NCI-H2227 (cell line): Measurements from ENCODE around the gene SMAD6.

ENCODE experiments used
- DNase-seq: peaks from one replicate; lab custom pipeline; 2025; ENCODE audit not compliant: unreplicated experiment; lab: John Stamatoyannopoulos, UW

Gene SMAD6

GRCh38 chr15:66771351-66771650, 69.3 kb downstream of the SMAD6 start:
- DNase-seq, result no peak

GRCh38 chr15:66772604-66773128, 70.6 kb downstream of the SMAD6 start:
- no peak for DNase-seq

GRCh38 chr15:66773129-66773873, 71.3 kb downstream of the SMAD6 start:
- no peak for DNase-seq

DNA sequence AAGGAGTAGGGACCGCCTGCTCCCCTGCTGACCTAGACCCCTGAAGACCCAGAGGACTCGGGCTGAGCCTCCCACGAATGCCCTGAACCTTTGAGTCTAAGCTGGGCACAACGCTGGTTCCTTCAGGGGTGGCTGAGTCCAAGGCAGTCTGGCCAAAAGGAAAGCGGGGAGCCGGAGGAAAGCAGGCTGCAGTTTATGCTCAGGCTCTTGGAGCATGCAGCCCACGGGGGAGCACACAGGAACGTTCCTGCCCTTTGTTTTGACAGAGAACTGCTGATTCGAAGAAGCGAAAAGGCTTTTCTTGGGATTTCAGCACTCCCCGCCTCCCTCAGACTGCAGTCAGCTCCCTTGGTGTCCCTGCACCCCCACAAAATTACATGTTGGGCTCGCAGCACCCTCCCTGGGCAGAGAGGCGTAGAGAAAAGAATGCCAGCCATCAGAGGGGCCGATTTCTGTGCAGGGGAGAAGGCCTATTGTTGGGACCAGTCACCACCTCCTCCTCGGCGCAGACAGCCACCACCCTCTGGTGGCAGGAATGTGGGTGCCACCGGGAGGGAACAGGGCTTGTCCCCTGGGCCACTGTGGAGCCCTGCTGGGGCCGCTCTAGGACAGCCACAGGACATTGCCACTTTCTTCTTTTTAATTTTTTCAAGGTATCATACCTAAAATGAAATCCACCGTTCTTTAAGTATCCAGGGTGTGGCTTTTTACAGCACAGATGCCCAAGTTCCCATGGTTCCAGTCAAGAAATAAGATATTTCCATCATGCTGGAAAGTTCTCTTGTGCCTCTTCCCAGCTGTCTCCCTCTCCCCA, 72.2 kb downstream of the SMAD6 start:
- DNase-seq, result peak; percentile 80

GRCh38 chr15:66775127-66776105, 73.4 kb downstream of the SMAD6 start:
- no peak for DNase-seq

DNA sequence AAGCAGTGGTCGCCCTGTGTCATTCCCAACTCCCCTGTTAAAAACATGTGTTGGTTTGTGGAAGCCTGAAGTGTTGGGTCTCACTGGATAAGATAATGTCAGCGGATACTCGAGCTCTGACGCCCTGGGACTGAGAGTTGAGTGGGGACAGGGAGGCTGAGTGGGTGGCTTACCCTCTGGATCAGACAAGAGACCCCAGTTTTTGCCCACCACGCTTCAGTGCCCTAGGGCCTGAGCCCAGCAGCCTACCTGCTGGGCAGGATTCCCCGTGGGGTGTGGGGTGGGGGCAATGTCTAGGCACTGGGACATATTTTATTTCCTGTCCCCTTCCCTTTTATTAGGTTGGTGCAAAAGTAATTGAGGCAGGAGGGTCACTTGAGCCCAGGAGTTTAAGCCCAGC, 75.0 kb downstream of the SMAD6 start:
- DNase-seq, result no peak

DNA sequence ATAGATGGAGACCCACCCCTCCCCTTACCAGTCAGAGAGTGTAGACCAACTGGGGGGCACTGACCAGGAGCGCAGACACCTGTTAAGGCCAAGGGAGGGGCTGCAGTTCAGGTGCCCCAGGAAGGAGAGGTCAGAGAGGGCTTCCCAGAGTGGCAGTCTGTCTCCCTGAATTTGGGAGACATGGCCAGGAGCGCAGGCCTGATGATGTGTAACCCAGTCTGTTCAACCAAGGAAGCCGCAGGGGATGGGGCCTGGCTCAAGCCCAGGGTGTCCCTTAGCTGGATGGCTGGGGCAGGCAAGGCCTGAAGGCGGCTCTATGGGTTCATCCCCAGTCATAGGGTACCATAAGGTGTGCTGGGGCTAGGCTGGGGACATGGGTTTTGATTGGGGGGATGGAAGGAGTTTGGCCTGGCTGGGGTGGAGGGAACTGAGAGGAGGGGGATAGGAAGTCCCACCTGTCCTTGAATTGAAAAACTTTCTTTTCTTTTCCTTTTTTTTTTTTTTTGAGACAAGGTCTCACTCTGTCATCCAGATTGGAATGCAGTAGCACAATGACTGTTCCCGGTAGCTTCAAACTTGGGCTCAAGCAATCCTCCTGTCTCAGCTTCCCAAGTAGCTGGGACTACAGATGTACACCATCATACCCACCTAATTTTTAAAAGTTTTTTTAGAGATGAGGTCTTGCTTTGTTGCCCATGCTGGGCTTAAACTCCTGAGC, 75.7 kb downstream of the SMAD6 start:
- DNase-seq, result no peak

- DNase-seq, result no peak
Observed at GRCh38 chr15:66778314-66778665, 76.3 kb downstream of the SMAD6 start.

GRCh38 chr15:66778716-66779115, 76.7 kb downstream of the SMAD6 start:
- no peak for DNase-seq

- no peak for DNase-seq
Observed at GRCh38 chr15:66779331-66780009, 77.4 kb downstream of the SMAD6 start.

DNA sequence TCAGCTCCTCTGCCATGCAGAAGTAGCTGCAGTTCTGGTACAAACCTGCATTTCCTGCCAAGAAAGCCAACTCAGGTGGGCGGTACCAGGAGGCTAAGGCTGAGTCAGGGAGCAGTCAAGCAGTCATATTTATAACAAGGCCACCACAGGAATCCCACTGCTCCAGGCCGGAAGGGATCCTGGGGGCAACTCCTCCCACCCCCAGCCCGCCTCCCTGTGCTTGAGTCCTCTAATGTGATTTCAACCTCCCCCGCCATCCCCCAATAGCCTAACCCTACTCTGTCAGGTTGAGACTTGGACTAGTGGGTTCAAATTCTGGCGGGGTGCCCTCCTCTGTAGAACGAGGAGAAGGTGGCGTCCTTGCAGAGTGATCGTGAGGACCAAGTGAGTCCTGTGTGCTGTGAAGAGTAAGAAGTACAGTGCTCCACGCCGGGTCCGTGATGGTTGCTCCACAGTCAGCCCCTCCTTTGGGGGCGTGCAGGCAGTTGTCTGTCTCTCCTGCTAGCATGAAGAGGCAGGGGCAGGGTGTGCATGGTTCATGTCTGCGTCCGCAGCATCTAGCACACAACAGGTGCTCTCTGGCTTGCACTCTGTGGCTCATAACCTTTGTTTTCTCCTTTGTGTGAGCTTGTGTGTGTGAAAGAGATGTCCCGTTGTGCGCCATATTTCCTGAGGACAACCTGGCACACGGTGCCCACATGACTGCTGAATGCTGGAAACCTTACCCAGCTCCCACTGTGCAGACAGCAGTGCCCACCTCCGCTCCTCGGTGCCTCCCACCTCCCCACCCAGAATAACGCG, 78.3 kb downstream of the SMAD6 start:
- DNase-seq, result no peak

DNA sequence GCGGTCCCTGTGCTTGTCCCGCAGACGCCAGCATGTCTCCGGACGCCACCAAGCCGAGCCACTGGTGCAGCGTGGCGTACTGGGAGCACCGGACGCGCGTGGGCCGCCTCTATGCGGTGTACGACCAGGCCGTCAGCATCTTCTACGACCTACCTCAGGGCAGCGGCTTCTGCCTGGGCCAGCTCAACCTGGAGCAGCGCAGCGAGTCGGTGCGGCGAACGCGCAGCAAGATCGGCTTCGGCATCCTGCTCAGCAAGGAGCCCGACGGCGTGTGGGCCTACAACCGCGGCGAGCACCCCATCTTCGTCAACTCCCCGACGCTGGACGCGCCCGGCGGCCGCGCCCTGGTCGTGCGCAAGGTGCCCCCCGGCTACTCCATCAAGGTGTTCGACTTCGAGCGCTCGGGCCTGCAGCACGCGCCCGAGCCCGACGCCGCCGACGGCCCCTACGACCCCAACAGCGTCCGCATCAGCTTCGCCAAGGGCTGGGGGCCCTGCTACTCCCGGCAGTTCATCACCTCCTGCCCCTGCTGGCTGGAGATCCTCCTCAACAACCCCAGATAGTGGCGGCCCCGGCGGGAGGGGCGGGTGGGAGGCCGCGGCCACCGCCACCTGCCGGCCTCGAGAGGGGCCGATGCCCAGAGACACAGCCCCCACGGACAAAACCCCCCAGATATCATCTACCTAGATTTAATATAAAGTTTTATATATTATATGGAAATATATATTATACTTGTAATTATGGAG, 79.1 kb downstream of the SMAD6 start:
- DNase-seq, result no peak

DNA sequence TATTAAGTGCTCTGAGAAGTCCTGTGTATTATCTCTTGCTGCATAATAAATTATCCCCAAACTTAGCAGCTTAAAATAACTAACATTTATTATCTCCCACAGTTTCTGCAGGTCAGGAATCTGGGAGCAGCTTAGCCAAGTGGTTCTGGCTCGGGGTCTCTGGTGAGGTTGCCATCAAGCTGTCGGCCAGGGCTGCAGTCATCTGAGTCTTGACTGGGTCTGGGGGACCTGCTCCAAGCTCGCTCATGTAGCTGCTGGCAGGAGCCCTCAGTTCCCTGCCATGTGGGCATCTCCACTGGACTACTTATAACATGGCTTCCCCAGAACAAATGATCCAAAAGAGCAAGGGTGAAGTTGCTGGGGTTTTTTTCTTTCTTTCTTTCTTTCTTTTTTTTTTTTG, 80.7 kb downstream of the SMAD6 start:
- DNase-seq, result no peak

GRCh38 chr15:66783314-66783713, 81.3 kb downstream of the SMAD6 start:
- no peak for DNase-seq

DNA sequence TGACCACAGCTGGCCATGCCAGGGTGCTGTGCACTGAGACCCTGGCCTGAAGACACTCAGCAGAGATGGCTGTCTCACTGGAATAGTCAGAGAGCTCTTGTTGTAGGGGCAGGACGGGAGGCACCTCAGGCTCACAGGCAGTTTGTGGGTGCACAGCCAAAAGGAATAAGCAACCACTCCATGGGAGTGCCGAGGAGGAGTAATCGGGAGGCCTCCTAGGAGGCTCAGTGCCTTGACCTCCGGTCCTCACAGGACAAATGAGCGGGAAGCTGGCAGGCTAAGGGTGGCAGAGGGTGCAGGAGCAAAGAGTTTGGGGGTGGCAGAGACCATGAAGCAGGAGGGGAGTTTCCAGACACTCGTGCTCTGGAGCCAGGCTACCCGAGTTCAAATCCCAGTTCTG, 81.7 kb downstream of the SMAD6 start:
- DNase-seq, result no peak

- DNase-seq, result no peak
Observed at GRCh38 chr15:66784174-66784573, 82.1 kb downstream of the SMAD6 start.

DNA sequence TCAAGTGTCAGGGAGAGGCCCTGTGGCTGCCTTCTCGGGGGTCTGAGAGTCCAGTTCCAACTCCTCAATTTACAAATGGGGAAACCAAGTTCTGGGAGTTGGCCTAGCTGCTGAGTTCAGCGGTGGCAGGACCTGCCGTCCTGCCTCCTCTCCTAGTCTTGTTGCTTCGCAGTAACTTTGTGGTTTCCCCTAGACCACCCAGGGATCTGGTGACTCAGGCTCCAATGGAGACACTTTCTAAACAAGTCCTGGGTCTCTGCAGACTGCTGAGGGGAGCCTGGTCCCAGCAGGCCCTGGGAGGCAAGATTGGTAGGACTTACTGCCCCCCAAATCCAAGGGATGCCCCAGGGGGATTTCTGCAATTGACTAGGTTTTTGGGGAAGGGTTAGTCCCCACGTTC, 83.6 kb downstream of the SMAD6 start:
- DNase-seq, result no peak

DNA sequence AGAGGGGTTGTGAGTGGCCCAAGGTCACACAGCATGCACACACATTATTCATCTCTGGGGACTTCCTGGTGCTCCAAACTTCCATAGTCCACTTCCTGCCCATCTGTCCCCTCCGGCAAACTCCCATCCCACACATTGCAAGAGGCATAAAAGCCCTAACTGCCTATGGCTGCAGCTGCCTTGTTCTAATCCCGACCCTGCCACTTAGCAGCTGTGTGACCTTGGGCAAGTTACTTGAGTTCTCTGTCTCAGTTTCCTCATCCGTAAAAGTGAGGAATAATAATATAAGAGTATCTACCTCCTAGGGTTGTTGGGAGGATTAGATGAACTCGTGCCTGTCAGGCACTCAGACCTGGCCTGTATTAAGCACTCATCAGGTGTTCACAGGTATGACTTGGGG, 84.2 kb downstream of the SMAD6 start:
- no peak for DNase-seq
